IMR-90 (cell line): ENCODE data around the gene GDPD2.

Experiments
- CHD1 ChIP-seq: IDR thresholded peaks from 2 replicates; pipeline ENCODE4 v1.6.1; 2012; ENCODE audit warnings: low read depth, low read length, improper control_type of control experiment
- MAFK ChIP-seq: IDR thresholded peaks from 2 replicates; pipeline ENCODE4 v1.6.1; 2012; ENCODE audit warnings: low read depth, low read length, improper control_type of control experiment
- MXI1 ChIP-seq: IDR thresholded peaks from 2 replicates; pipeline ENCODE4 v1.6.1; 2012; ENCODE audit warnings: low read depth, mild to moderate bottlenecking, low read length, moderate library complexity, borderline replicate concordance
- POLR2A ChIP-seq: IDR thresholded peaks from 2 replicates; pipeline ENCODE4 v1.6.1; 2012; ENCODE audit warnings: mild to moderate bottlenecking, low read depth, low read length
- RAD21 ChIP-seq: IDR thresholded peaks from 2 replicates; pipeline ENCODE4 v1.6.1; 2012; ENCODE audit warnings: low read length, improper control_type of control experiment
- RFX5 ChIP-seq: IDR thresholded peaks from 2 replicates; pipeline ENCODE4 v1.8.0; 2012; ENCODE audit warnings: low read depth, mild to moderate bottlenecking, low read length, moderate library complexity
- TF ChIP-seq, protein P1 (sequence below): conservative IDR thresholded peaks from 2 replicates; pipeline ENCODE4 v1.5.1; 2012; ENCODE audit warnings: mild to moderate bottlenecking, low read depth, low read length, improper control_type of control experiment

DNA sequence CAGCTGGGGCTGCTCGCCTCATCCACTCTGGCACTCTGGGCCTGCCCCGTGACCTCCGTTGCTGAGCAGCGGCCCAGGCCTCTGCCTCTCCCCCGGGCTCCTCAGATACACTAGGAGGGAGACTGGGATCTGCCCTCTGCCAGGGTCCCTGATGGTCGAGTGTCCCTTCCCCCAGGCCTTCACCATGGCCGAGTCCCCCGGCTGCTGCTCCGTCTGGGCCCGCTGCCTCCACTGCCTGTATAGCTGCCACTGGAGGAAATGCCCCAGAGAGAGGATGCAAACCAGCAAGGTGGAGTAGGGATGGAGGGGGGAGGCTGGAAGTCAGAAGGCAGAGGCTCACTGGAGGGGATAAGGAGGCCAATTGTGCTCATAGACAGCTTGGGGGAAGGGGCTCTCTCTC lies 1.7 kb downstream of the GDPD2 start:
- TF ChIP-seq MAFK (no peak), POLR2A (no peak), CHD1 (no peak), RAD21 (no peak), RFX5 (no peak), MXI1 (no peak)
- TF ChIP-seq, protein P1, sequence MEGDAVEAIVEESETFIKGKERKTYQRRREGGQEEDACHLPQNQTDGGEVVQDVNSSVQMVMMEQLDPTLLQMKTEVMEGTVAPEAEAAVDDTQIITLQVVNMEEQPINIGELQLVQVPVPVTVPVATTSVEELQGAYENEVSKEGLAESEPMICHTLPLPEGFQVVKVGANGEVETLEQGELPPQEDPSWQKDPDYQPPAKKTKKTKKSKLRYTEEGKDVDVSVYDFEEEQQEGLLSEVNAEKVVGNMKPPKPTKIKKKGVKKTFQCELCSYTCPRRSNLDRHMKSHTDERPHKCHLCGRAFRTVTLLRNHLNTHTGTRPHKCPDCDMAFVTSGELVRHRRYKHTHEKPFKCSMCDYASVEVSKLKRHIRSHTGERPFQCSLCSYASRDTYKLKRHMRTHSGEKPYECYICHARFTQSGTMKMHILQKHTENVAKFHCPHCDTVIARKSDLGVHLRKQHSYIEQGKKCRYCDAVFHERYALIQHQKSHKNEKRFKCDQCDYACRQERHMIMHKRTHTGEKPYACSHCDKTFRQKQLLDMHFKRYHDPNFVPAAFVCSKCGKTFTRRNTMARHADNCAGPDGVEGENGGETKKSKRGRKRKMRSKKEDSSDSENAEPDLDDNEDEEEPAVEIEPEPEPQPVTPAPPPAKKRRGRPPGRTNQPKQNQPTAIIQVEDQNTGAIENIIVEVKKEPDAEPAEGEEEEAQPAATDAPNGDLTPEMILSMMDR, result no peak
